GM21423 (cell line): ENCODE results near the gene PGA4.
"Not testable (repeated sequence)": the region's sequence is repeated elsewhere in the genome, so short reads cannot be mapped to it uniquely, and the experiment has no call there.

Experiments used
- ATAC-seq: cut with Tn5 transposase; IDR thresholded peaks from one replicate; pipeline ENCODE4 v1.9.1; 2021; ENCODE audit warnings: mild to moderate bottlenecking, moderate library complexity; ENCODE audit not compliant: unreplicated experiment

Gene PGA4

DNA sequence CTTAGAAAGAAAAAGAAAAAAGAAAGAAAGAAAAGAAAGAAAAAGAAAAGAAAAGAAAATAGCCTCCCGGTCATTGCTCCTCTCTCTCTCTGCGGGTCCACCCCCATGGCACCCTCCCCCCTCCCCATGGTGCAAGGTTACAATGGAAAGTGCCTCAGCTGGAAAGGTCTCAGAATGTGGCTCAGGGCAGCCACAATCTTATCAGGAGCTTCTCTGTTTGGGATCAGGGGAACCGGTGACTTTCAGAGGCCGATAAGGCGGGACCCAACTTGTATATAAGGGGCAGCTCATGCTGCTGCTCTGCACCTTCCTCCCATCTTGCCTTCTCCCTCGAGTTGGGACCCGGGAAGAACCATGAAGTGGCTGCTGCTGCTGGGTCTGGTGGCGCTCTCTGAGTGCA lies at the start of gene PGA4:
TSS of gene PGA4 (plus strand) at position 301 of the 400 bp plus-strand sequence. CDS start at position 355, 54 bp downstream.
- ATAC-seq: not testable (repeated sequence)

DNA sequence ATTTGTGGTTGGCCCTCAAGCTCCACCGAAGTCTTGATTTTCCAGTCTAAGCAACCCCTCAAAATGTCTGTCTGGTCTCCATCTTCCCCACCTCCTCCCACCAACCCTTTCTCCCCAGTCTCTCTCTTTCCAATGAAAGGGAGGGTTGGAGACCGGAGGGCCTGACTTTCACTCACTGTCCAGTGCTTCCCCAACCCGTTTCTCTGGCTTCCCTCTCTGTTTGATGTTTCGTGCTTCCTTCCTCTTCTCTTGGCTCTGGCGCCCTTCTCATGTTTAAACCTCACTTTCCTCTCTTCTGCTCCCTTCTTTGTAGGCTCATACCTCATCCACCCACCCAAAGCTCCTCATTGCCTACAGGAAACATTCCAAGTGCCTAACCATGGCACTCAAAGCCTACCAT lies 49.8 kb upstream of the PGA4 start:
- ATAC-seq: no peak

DNA sequence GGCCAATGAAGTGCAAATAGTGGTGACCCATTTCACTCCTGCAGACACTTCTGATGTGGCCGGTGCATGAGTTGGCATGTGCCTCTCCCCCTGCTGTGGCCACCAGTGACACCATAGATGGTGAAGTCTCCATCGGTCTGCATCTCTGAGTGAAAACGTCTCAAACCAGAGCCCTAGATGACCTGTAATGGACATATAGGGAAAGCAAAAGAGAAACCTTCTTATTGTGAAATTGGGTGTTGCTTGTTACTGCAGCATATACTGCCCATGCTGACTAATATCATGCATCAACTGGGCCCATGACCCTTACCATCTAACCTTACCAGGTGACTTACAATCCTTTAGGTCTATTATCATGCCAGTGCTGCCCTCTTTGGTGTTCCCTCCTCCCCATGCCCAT lies 49.3 kb upstream of the PGA4 start:
- ATAC-seq: no peak

DNA sequence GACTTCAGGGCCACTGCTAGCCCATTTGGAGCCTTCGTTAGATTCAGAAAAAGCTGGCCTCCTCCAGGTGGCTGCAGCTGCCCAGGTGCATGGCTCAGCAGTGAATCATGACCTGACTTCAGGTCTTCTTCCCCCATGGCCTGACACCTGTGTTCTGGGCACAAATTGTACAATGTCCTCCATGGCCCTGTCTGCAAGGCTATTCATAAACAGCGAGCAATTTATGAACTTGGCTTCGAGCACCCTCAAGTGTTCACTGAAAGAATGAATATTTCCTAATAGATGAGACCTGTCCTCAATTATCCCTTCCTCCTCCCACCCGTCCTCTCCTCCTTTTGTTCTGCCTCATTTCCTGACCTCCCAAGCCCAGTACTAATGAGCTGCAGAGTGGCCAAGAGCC lies 48.7 kb upstream of the PGA4 start:
- ATAC-seq: no peak

DNA sequence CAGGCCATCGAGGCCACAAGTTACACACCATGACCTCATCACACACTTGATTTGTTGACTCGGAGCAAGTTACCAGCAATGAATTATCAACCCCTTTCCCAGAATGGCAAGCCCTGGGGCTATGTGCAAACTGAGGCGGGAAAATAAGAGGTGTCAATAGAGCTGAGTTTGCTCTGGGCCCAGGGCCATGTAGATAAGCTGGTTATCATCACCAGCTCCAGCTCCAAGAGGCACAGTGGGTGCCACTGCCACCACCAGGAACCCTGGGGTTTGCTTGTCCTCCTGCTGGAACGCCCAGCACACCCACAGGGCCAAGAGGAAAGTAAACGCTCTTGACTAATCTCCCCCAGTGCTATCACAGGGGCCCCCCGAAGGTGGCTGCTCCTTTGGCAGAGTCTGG lies 47.9 kb upstream of the PGA4 start:
- ATAC-seq: no peak

DNA sequence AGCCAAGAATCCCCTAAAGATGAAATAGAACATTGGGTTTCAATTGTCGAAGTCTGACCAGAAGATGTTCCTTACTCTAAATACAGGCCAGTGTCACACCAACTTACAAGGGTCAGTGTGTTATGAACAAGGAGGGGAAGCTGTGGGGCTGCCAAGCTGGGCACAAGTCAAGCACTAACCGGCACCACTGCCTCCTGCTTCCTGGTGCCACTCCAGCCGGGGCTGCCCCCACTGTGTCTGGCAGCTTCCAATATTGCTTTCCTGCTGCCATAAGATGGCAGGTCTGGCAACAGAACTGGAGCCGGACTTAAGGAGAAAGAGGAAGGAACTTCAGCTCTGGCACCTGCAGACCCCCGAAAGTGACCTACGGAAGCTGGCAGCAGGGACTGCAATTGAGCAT lies 47.2 kb upstream of the PGA4 start:
- no peak for ATAC-seq

DNA sequence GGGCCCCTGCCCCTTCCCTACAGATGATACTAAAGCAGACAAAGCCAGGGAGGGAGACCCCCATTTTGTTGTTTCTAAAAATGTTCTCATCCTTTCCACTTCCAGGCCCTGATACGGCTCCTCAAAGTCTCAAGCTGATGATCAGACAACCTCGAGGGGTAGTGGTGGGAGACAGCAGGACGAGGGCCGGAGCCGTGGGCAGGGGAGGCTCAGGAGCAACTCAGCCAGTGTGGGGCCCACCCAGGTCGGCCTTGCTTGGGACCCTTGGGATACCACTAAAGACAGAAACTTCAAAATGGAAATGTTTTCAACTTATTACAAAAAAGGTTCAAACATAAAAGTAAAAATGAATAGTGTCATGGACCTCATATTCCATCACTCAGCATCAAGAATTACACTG lies 45.7 kb upstream of the PGA4 start:
- ATAC-seq: no peak

DNA sequence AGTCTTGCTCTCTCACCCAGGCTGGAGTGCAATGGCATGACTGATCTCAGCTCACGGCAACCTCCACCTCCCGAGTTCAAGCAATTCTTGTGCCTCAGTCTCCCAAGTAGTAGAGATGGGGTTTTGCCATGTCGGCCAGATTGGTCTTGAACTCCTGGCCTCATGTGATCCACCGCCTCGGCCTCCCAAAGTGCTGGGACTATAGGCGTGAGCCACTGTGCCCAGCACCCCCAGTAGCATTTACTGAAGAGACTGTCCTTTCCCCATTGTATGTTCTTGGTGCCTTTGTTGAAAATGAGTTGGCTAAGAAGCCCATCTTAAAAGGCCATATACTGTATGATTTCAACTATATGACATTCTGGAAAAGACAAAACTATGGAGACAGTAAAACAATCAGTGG lies 41.9 kb upstream of the PGA4 start:
- not testable (repeated sequence) for ATAC-seq

DNA sequence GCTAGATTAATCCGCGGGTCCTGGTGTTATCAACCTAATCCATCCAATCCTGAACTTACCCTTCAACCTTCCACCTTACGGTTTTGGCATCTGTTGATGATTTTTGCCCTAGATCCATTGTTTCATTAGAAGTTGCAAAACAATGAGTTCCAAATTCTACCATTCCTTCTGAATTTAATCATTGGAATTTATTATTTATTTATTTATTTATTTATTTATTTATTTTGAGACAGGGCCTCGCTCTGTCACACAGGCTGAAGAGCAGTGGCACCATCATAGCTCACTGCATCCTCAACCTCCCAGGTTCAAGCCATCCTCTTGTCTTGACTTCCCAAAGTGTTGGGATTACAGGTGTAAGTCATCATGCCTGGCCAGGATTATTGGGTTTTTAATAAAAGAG lies 40.7 kb upstream of the PGA4 start:
- no peak for ATAC-seq

DNA sequence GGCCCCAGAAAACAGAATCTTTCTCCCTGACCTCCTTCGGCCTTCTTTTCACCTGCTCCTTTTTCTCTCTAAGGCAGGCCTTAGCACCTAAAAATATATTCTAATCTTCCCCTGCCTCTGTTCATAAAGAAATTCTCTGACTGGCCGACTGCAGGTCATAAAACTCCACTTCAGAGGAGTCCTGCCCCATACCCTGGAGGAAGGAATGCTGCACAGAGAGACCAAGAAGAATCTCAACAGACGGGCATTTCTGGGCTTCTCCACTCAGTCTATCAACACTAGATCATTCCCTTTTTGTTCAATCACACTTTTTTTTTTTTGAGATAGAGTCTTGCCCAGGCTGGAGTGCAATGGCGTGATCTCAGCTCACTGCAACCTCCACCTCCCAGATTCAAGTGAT lies 38.5 kb upstream of the PGA4 start:
- ATAC-seq: no peak

DNA sequence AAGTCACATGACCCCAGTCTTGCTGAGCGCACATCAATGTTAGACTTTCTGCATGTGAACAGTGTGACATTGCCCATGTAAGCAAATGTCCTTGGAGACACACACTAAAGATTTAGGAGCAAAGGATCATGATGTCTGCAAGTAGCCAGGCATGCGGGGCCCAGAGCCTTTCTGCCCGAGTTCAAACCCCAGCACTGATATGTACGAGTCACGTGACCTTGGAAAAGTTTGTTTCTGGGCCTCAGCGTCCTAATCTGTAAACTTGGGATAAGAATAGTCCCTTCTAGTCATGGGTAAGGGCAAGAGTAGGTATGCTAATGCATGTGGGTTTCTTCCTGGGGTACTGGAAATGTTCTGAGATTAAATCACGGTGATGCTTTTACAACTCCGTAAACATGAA lies 35.6 kb upstream of the PGA4 start:
- no peak for ATAC-seq

DNA sequence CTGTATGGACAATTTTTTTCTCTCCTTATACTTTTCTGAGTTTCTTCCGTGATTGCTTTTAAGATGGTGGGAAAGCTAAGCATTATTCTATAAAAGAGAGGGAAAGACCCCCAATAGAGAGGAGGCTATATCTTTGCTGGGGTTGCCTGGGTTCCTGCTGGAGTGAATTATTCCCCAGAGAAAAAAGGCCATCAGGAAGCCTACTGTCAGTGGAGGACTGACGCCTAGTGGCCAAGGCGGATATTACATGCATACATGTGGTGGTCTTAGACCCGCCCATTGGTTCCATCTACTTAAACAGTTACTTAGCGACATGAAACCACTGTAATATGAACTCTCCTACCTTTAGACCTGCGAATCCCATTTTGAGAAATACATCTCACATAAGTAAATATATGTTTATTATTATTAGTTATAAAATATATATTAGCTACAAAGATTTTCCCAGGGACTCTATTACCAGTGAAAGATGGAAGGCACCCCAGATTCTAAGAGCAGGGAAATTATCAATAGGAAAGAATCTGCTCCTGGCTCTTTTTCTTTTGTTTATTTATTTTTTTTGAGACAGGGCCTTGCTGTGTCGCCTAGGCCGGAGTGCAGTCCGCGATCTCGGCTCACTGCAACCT lies 34.5 kb upstream of the PGA4 start:
- no peak for ATAC-seq

DNA sequence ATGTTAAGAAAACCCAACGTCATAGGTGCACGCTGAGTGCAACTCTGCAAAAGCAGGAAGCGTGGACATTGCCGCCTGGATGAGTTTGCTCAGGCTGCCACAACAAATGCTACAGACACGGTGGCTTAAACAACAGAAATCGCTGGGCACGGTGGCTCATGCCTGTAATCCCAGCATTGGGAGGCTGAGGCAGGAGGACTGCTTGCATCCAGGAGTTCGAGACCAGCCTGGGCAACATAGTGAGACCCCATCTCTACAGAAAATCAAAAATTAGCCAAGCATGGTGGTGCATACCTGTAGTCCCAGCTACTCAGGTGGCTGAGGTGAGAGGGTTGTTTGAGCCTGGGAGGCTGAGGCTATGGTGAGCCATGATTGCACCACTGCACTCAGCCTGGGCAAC lies 32.2 kb upstream of the PGA4 start:
- no peak for ATAC-seq

DNA sequence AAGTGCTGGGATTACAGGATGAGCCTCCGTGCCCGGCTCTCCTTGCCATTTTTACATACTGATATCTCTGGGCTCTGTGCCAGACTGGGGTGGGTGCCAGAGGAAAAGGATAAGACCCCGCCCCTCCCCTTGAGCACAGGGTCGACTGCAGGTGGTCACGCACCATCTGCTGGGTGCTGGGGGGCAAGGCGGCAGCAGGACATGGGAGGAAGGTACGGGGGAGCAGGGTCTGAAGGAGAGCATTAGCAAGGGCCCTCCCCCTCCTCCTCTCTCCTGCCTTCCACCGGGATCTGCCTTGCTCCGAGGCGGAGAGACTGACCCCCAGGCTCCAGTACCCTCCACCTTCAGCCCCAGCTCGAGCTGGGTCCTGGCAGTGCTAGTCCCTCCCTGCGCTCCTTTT lies 28.6 kb upstream of the PGA4 start:
- no peak for ATAC-seq

DNA sequence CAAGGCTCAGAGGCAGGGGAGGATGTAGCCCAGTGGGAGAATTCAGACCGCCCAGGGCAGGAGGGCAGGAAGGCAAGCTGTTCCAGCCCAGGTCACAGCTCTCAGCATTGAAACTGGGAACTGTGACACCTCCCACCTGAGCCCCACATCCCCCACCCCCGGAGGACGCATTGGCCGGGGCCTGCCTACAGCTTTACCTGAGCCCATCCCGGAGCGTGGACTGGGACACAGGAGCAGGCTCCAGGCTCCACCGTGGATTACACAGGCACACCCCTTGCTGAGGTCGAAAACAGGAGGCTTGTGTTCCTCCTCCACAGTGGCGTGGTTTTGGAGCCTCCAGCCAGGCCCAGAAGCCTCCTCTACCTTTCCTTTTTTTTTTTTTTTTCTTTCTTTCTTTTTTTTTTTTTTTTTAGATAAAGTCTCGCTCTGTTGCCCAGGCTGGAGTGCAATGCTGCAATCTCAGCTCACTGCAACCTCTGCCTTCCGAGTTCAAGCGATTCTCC lies 27.9 kb upstream of the PGA4 start:
- no peak for ATAC-seq

DNA sequence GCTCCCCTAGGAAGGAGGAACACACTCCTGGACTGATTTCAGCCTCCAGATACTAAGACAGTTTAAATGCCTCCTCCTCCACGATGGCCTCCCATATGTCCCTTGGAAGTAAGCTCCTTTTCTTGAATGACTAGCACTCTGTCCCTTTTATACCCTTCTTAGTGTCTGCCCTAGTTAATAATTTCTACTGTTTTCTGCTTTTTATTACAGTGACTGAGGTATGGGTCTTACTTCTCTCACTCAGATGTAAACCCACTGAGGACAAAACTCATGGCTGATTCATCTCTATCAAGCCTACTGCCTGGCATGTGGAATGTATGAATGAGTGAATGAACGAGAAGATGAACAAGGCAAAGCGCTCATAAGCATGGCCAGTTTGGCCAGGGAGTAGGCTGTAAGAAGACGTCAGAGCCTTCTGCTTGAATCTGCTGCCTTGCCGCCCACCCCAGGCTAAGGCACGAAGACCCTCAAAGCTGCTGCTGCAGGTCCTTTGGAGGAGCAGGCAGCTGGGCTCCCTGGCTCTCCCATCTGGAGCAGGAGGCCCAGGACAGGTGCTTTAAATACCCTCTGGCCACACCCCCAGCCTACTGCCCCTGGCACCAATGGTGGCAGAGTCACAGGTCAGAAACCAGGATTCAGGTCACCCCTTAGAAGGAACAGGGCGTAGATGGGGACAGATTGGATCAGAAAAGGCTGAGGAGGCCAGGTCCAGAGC lies 27.0 kb upstream of the PGA4 start:
- no peak for ATAC-seq

DNA sequence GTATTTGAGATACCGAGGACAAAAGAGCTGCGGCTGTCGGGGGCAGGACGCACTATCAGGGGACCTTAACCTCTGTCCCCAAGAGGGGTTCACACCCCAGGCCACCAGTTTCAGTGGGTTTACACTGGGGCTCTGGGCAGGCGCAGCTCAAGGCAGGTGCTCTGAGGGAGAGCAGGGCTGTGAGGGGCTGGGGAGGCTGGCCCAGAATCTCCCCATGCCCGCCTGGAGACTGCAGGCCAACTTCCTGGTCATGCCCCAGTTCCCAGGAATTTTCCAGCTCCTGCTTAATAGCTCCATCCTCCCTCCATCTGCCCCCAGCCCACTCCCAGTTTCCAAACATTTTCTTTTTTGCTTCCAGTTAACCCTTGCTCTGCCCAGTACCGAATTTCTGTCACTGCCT lies 26.4 kb upstream of the PGA4 start:
- no peak for ATAC-seq

DNA sequence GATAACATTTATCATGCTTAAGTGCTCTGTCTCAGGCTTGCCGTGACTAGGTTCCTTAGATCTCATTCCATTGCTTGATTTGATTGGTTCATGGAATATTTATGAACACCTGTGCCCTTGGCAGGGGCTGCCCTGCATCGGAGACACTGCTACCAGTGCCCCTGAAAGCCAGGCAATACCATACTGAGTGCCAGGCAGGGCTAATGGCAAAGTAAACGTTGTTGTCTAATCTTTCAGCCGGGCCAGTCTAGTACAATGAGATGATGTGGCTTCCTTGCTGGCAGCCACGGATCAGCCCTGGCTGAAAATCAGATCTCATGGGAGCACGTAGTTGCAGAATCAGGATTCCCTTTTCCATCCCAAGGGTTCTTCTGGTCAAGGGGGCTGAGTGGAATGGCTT lies 23.8 kb upstream of the PGA4 start:
- no peak for ATAC-seq

DNA sequence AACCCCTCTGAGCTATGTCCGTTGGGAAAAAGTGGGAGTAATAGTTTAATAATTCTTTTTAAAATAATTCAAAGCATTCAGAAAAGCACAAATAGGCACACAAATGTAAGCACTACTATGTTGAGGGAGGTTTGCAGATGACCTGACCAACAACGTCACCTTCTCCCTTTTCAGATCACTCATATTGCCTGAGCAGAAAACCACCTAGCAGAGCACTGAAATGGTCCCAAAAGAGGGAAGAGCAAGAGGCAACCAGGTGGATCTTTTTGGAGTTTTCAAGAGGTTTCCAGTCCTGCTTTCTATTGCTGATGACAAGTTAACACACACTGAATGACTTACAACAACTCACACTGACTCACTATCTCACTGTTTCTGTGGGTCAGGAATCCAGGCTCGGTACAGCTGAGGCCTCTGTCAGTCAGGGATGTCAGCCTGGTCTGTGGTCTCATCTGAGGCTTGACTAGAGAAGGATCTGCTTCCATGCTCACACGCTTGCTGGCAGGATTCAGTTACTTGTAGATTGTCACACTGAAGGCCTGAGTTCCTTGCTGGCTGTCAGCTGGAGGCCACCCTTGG lies 23.1 kb upstream of the PGA4 start:
- ATAC-seq: no peak

DNA sequence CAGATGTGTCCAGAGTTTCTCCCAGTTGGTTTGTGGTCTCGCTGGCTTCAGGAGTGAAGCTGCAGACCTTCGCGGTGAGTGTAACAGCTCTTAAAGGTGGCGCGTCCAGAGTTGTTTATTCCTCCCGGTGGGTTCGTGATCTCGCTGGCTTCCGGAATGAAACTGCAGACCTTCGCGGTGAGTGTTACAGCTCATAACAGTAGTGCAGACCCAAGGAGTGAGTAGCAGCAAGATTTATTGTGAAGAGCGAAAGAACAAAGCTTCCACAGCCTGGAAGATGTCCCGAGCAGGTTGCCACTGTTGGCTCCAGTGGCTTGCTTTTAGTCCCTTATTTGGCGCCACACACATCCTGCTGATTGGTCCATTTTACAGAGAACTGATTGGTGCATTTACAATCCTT lies 20.7 kb upstream of the PGA4 start:
- no peak for ATAC-seq

DNA sequence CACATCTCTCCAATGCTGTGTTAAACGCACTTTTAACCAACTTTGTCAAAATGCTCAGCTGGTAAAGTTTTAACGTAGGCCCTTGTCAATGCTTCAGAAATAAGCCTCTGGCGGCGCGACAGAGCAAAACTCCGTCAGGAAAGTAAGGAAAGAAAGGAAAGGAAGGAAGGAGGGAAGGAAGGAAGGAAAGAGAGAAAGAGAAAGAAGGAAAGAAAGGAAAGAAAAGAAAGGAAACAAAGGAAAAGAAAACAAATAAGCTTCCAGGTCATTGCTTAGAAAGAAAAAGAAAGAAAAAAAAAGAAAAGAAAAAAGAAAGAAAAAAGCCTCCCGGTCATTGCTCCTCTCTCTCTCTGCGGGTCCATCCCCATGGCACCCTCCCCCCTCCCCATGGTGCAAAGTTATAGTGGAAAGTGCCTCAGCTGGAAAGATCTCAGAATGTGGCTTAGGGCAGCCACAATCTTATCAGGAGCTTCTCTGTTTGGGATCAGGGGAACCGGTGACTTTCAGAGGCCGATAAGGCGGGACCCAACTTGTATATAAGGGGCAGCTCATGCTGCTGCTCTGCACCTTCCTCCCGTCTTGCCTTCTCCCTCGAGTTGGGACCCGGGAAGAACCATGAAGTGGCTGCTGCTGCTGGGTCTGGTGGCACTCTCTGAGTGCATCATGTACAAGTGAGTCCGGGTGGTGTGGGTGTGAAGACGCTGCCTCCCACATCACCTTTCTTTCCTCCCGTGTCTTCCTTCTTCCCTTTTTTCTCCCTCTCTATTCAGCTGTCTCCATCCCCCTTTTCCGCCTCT lies 19.0 kb upstream of the PGA4 start, which contains the start of gene PGA3:
TSS of gene PGA3 (plus strand) at position 566 of the 797 bp plus-strand sequence. CDS start at position 616, 50 bp downstream.
- ATAC-seq: not testable (repeated sequence)
